H1 (cell line): Measurements from ENCODE around the gene INTS1. TPM values are rescaled to one million over a fixed set of nuclear protein-coding genes. Genes with fewer than 3 reads are reported as not detected.
A peak's percentile ranks its signal among the peaks of the same experiment; 100 is the strongest.

Source experiments
- CTCF ChIA-PET: fragments of 300-600 bp; sonication (Branson Sonifier 250); formaldehyde crosslinking; loops from one replicate; lab custom pipeline; 2021; ENCODE audit not compliant: partially characterized antibody; lab: Charles Lee
- POLR2A ChIA-PET: fragments of 300-600 bp; sonication (Branson Sonifier 250); formaldehyde crosslinking; loops from one replicate; lab custom pipeline; 2021; ENCODE audit warnings: inconsistent platforms; ENCODE audit not compliant: partially characterized antibody; lab: Charles Lee
- DNase-seq, 2 experiments: peaks; one replicate each; pipeline versions ENCODE4 v3.0.0 to v3.0.0-alpha.2; 2010 to 2022; ENCODE audit warnings: low spot score in 2 of 2, low read depth in 1 of 2, mixed read lengths in 1 of 2
- FAIRE-seq: peaks from 2 replicates; lab custom pipeline; 2011; peaks lifted over from hg19 to GRCh38; lab: Jason Lieb, UNC
- H2AFZ ChIP-seq: 2 replicates; pipeline ENCODE4 v1.8.1; 2012; ENCODE audit warnings: low read length, inconsistent platforms
- H2AK5ac ChIP-seq: 2 replicates; pipeline ENCODE4 v1.6.1; 2013; ENCODE audit warnings: low read depth, low read length
- H2BK120ac ChIP-seq: replicated peaks from 2 replicates; pipeline ENCODE3; 2013; ENCODE audit warnings: low read depth, low read length, inconsistent platforms
- H2BK12ac ChIP-seq: 2 replicates; pipeline ENCODE4 v1.6.1; 2013; ENCODE audit warnings: low read depth, low read length
- H2BK15ac ChIP-seq: 2 replicates; pipeline ENCODE4 v1.6.1; 2013; ENCODE audit warnings: low read length
- H2BK20ac ChIP-seq: 2 replicates; pipeline ENCODE4 v1.6.1; 2013; ENCODE audit warnings: low read length
- H2BK5ac ChIP-seq: 2 replicates; pipeline ENCODE4 v1.6.1; 2013; ENCODE audit warnings: low read depth, low read length
- H3K14ac ChIP-seq: 2 replicates; pipeline ENCODE4 v1.6.1; 2013; ENCODE audit warnings: inconsistent platforms; ENCODE audit not compliant: insufficient read length
- H3K18ac ChIP-seq: 2 replicates; pipeline ENCODE4 v1.6.1; 2013; ENCODE audit warnings: low read length; ENCODE audit errors: extremely low read depth
- H3K23ac ChIP-seq: 2 replicates; pipeline ENCODE4 v1.6.1; 2013; ENCODE audit warnings: inconsistent platforms; ENCODE audit not compliant: insufficient read length
- H3K23me2 ChIP-seq: 2 replicates; pipeline ENCODE4 v1.6.1; 2013; ENCODE audit warnings: low read depth, low read length
- H3K27ac ChIP-seq: 2 replicates; pipeline ENCODE4 v1.6.1; 2011; ENCODE audit warnings: low read depth, low read length, inconsistent platforms
- H3K27me3 ChIP-seq, 4 experiments: replicated peaks in 1 of 4; 1 replicate in 1 of 4; 2 replicates in 3 of 4; pipeline versions ENCODE4 v1.6.1 to v1.8.1; 2011 to 2013; ENCODE audit warnings: low read length in 3 of 4, mild to moderate bottlenecking in 3 of 4, inconsistent platforms in 2 of 4, mixed read lengths in 2 of 4, moderate library complexity in 1 of 4; ENCODE audit not compliant: control insufficient read depth in 3 of 4, insufficient read depth in 3 of 4; ENCODE audit errors: extremely low read depth in 1 of 4
- H3K36me3 ChIP-seq, 4 experiments: 2 replicates each; pipeline versions ENCODE4 v1.6.1 to v1.8.1; 2011 to 2013; ENCODE audit warnings: mild to moderate bottlenecking in 4 of 4, low read length in 3 of 4, moderate library complexity in 2 of 4, control low read depth in 1 of 4, inconsistent platforms in 1 of 4; ENCODE audit not compliant: insufficient read depth in 4 of 4, control insufficient read depth in 2 of 4
- H3K4ac ChIP-seq: replicated peaks from 2 replicates; pipeline ENCODE3; 2013; ENCODE audit warnings: low read length, low read depth, mixed read lengths, inconsistent platforms; ENCODE audit not compliant: insufficient read length
- H3K4me1 ChIP-seq, 4 experiments: replicated peaks in 1 of 4; 1 replicate in 1 of 4; 2 replicates in 3 of 4; pipeline versions ENCODE4 v1.6.1 to v1.8.1; 2011 to 2013; ENCODE audit warnings: low read length in 3 of 4, inconsistent platforms in 2 of 4, mixed read lengths in 1 of 4; ENCODE audit not compliant: insufficient read depth in 4 of 4, control insufficient read depth in 3 of 4
- H3K4me2 ChIP-seq, 2 experiments: 2 replicates each; pipeline versions ENCODE4 v1.6.1 to v1.8.1; 2011 to 2013; ENCODE audit warnings: low read depth in 2 of 2, low read length in 2 of 2, control low read depth in 1 of 2, inconsistent platforms in 1 of 2, mild to moderate bottlenecking in 1 of 2; ENCODE audit not compliant: insufficient read depth in 1 of 2
- H3K4me3 ChIP-seq, 4 experiments: fragments of 200-600, 300-600 bp in 1 of 4; sonication (generic), shearing (Covaris generic), sonication (Bioruptor Twin) in 1 of 4; 2 replicates each; pipeline versions ENCODE4 v1.5.1 to v1.8.1; 2011 to 2016; ENCODE audit warnings: low read length in 4 of 4, low read depth in 3 of 4, control low read depth in 2 of 4, inconsistent platforms in 2 of 4, mild to moderate bottlenecking in 2 of 4, mixed read lengths in 1 of 4, moderate library complexity in 1 of 4; ENCODE audit not compliant: insufficient read depth in 2 of 4; ENCODE audit errors: extremely low read depth in 1 of 4
- H3K56ac ChIP-seq: replicated peaks from 2 replicates; pipeline ENCODE3; 2013; ENCODE audit warnings: low read depth, mild to moderate bottlenecking, mixed read lengths, low read length, inconsistent platforms; ENCODE audit not compliant: insufficient read length
- H3K79me1 ChIP-seq: 2 replicates; pipeline ENCODE4 v1.6.1; 2013; ENCODE audit warnings: low read depth, low read length, control low read depth
- H3K79me2 ChIP-seq, 2 experiments: 2 replicates each; pipeline versions ENCODE4 v1.6.1 to v1.8.1; 2012 to 2013; ENCODE audit warnings: low read length in 2 of 2, mild to moderate bottlenecking in 2 of 2, inconsistent platforms in 1 of 2; ENCODE audit not compliant: insufficient read depth in 2 of 2, control insufficient read depth in 1 of 2
- H3K9ac ChIP-seq, 4 experiments: replicated peaks in 1 of 4; 1 replicate in 1 of 4; 2 replicates in 3 of 4; pipeline versions ENCODE4 v1.6.1 to v1.8.1; 2011 to 2013; ENCODE audit warnings: low read depth in 3 of 4, low read length in 3 of 4, control low read depth in 2 of 4, mild to moderate bottlenecking in 2 of 4, moderate library complexity in 2 of 4, inconsistent platforms in 1 of 4; ENCODE audit errors: extremely low read depth in 1 of 4
- H3K9me3 ChIP-seq, 2 experiments: 2 replicates each; pipeline versions ENCODE4 v1.6.1 to v1.8.1; 2012 to 2013; ENCODE audit warnings: mild to moderate bottlenecking in 2 of 2, moderate library complexity in 2 of 2, control low read depth in 1 of 2, inconsistent platforms in 1 of 2, low read depth in 1 of 2, low read length in 1 of 2, mixed read lengths in 1 of 2; ENCODE audit not compliant: insufficient read depth in 2 of 2
- H4K20me1 ChIP-seq, 2 experiments: replicated peaks in 1 of 2; 2 replicates each; pipeline versions ENCODE3 to v1.8.1; 2011 to 2013; ENCODE audit warnings: inconsistent platforms in 2 of 2, low read length in 2 of 2, mild to moderate bottlenecking in 1 of 2; ENCODE audit not compliant: insufficient read depth in 2 of 2, control insufficient read depth in 1 of 2
- H4K5ac ChIP-seq: 2 replicates; pipeline ENCODE4 v1.6.1; 2013; ENCODE audit warnings: low read length, low read depth, mixed read lengths, inconsistent platforms; ENCODE audit not compliant: insufficient read length
- H4K8ac ChIP-seq: 2 replicates; pipeline ENCODE4 v1.8.0; 2013; ENCODE audit warnings: mild to moderate bottlenecking, moderate library complexity, low read length, inconsistent platforms; ENCODE audit not compliant: insufficient read depth; ENCODE audit errors: extremely low read depth
- H4K91ac ChIP-seq: replicated peaks from 2 replicates; pipeline ENCODE3; 2013; ENCODE audit warnings: low read length, mixed read lengths, inconsistent platforms; ENCODE audit not compliant: insufficient read length
- ASH2L ChIP-seq: fragments of 200-600, 300-600 bp; sonication (generic); IDR thresholded peaks from one replicate; pipeline ENCODE4 v1.7.1; 2017; ENCODE audit warnings: low read length
- CEBPB ChIP-seq: IDR thresholded peaks from 2 replicates; pipeline ENCODE4 v1.6.1; 2012; ENCODE audit warnings: low read depth, low read length
- FOSL1 ChIP-seq: IDR thresholded peaks from 2 replicates; pipeline ENCODE4 v1.6.1; 2011; ENCODE audit warnings: mild to moderate bottlenecking, low read depth, low read length, moderate library complexity; ENCODE audit not compliant: insufficient read depth
- GABPA ChIP-seq: IDR thresholded peaks from 2 replicates; pipeline ENCODE4 v1.6.1; 2011; ENCODE audit warnings: mild to moderate bottlenecking, low read length, moderate library complexity, borderline replicate concordance; ENCODE audit not compliant: insufficient read depth
- KDM5A ChIP-seq: fragments of 200-600 bp; IDR thresholded peaks from 2 replicates; pipeline ENCODE4 v1.7.1; 2012; ENCODE audit warnings: mild to moderate bottlenecking, low read length, inconsistent platforms, mixed read lengths
- SIRT6 ChIP-seq: IDR thresholded peaks from one replicate; pipeline ENCODE4 v1.7.1; 2012; ENCODE audit warnings: low read length, inconsistent platforms
- SRF ChIP-seq: IDR thresholded peaks from 2 replicates; pipeline ENCODE4 v1.6.1; 2011; ENCODE audit warnings: mild to moderate bottlenecking, low read depth, low read length, moderate library complexity
- TCF12 ChIP-seq: IDR thresholded peaks from 2 replicates; pipeline ENCODE4 v1.6.1; 2011; ENCODE audit warnings: low read depth, mild to moderate bottlenecking, low read length
- YY1 ChIP-seq: IDR thresholded peaks from 2 replicates; pipeline ENCODE4 v1.6.1; 2011; ENCODE audit warnings: low read depth, mild to moderate bottlenecking, low read length
- WGBS, 2 experiments: shearing (Covaris generic) in 1 of 2; methylation state at CpG; one replicate each; pipeline versions ENCODE4 v1.1.6 to v1.1.7; 2013 to 2015; ENCODE audit warnings: low lambda C conversion rate in 2 of 2, mixed read lengths in 2 of 2, inconsistent platforms in 1 of 2, low coverage in 1 of 2, missing lambda C conversion rate in 1 of 2; ENCODE audit not compliant: insufficient replicate concordance in 2 of 2, insufficient coverage in 1 of 2, insufficient read length in 1 of 2; ENCODE audit errors: extremely low coverage in 1 of 2, missing lambda C conversion rate in 1 of 2; 5-methylcytosine and 5-hydroxymethylcytosine counted together
- polyA plus RNA-seq, 7 experiments: library from polyadenylated mRNA; depleted of rRNA in 3 of 7; stranded (reverse) in 5 of 7; unstranded in 2 of 7; fragments of >200 nt in 5 of 7; fragments of 200-250 nt in 2 of 7; gene quantifications; 1 replicate in 5 of 7; 2 replicates in 1 of 7; 4 replicates in 1 of 7; pipeline versions ENCODE4 v1.2.1 to v1.2.3, GENCODE V29; 2011 to 2013; ENCODE audit warnings: missing spikeins in 2 of 7, mixed read lengths in 2 of 7
- total RNA-seq: library from RNA; stranded (reverse); fragmentation: NEBNext Ultra II Directional; extraction: Animal tissue kit (Norgen Biotek cat#: 25700); gene quantifications from 2 replicates; pipeline ENCODE4 v1.2.1, GENCODE V29; 2021
- TF ChIP-seq, protein P1 (sequence below): IDR thresholded peaks from 2 replicates; pipeline ENCODE4 v1.6.1; 2011; ENCODE audit warnings: low read length, improper control_type of control experiment
- TF ChIP-seq, protein P2 (sequence below): IDR thresholded peaks from 2 replicates; pipeline ENCODE4 v1.6.1; 2012; ENCODE audit warnings: inconsistent platforms

Gene INTS1
- total and polyA plus RNA-seq, 2 of the 8 experiments (the other 6 are each of a cell fraction or from before 2014, with no cell fraction given): 76.9 to 104 TPM

DNA sequence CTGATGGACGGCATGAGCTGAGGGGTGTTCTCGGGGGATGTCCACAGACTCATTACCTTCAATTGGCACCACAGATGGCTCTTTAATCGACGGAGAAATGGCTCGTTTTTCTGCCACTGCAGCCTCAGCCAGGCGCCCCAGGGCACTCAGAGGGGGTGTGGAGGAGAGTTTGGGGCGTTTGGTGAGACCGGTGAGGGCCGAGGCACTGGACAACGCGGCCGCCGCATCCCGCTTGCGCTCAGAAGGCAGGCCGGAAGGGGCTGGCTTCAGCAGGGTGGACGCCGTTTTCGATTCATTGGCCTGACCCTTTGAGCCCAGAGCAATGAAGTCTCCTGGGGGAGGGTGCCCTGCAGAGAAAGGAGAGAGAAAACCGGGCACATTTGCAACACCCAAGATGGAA lies 1.3 kb downstream of the INTS1 start:
- Histone ChIP-seq H3K9ac (no peak overlapping the region; a peak in 1 of 7 replicates), H3K36me3 (peaks cover 9 to 36% (median 26%) of the 10 kb centered on the region in 4 experiments; a peak in 7 of 8 replicates)
- no peak for FAIRE-seq

More for the DNA sequence above, 1.3 kb downstream of the INTS1 start:
- Histone ChIP-seq H4K91ac (no peak overlapping the region), H3K23ac (no peak overlapping the region), H3K14ac (no peak overlapping the region), H4K5ac (no peak overlapping the region), H3K23me2 (peaks cover 5% of the 10 kb centered on the region; the same call in 1 of the 2 replicates), H3K18ac (no peak overlapping the region), H3K79me1 (peaks cover 14% of the 10 kb centered on the region; the same call in 1 of the 2 replicates), H3K79me2 (peaks cover 10 to 29% of the 10 kb centered on the region in 2 experiments; a peak in 3 of 4 replicates), H2BK20ac (no peak overlapping the region), H3K56ac (no peak overlapping the region), H3K27ac (no peak overlapping the region), H3K4ac (no peak overlapping the region), H2BK5ac (no peak overlapping the region), H3K4me3 (peak overlapping the region; percentile 55 to 98 (median 86); a peak in 7 of 8 replicates), H2BK12ac (no peak overlapping the region), H2BK15ac (no peak overlapping the region), H2AFZ (no peak overlapping the region), H3K27me3 (no peaks in the 10 kb centered on the region), H2BK120ac (no peak overlapping the region), H3K9me3 (no peaks in the 10 kb centered on the region), H4K8ac (no peak overlapping the region), H3K4me1 (peaks cover 3 to 15% (median 9%) of the 10 kb centered on the region in 4 experiments; a peak in 6 of 7 replicates), H2AK5ac (no peak overlapping the region), H4K20me1 (peaks cover 12 to 24% of the 10 kb centered on the region in 2 experiments), H3K4me2 (peak overlapping the region; percentile 66 to 100)
- POLR2A ChIA-PET: interaction anchor here (0.9 to 1.9 kb wide), 3 partner anchors 9 to 43 kb away, joined by 3 to 9 read pairs (median 4); no protein-coding TSS in a partner anchor
- 93% methylated on average over 12 of the region's 20 CpGs; no CpG with 5 or more reads in 1 of the 2 experiments for WGBS, 2 experiments
- CTCF ChIA-PET: interaction anchor here (1.0 to 1.4 kb wide), 5 partner anchors 14 to 60 kb away, joined by 3 to 4 read pairs (median 3); no protein-coding TSS in a partner anchor
- DNase-seq: no peak
- no peak for TF ChIP-seq YY1
- TF ChIP-seq GABPA: no peak
- TF ChIP-seq FOSL1: no peak
- TF ChIP-seq, protein P1, sequence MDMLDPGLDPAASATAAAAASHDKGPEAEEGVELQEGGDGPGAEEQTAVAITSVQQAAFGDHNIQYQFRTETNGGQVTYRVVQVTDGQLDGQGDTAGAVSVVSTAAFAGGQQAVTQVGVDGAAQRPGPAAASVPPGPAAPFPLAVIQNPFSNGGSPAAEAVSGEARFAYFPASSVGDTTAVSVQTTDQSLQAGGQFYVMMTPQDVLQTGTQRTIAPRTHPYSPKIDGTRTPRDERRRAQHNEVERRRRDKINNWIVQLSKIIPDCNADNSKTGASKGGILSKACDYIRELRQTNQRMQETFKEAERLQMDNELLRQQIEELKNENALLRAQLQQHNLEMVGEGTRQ: no peak
- no peak for TF ChIP-seq SRF
- TF ChIP-seq KDM5A: no peak
- TF ChIP-seq, protein P2, sequence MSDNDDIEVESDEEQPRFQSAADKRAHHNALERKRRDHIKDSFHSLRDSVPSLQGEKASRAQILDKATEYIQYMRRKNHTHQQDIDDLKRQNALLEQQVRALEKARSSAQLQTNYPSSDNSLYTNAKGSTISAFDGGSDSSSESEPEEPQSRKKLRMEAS: no peak
- no peak for TF ChIP-seq SIRT6
- TF ChIP-seq ASH2L: no peak
- no peak for TF ChIP-seq CEBPB
- no peak for TF ChIP-seq TCF12
